ENCODE data around the gene SMAD6.
"Not testable (repeated sequence)": the region's sequence is repeated elsewhere in the genome, so short reads cannot be mapped to it uniquely, and the experiment has no call there.

Gene SMAD6

DNA sequence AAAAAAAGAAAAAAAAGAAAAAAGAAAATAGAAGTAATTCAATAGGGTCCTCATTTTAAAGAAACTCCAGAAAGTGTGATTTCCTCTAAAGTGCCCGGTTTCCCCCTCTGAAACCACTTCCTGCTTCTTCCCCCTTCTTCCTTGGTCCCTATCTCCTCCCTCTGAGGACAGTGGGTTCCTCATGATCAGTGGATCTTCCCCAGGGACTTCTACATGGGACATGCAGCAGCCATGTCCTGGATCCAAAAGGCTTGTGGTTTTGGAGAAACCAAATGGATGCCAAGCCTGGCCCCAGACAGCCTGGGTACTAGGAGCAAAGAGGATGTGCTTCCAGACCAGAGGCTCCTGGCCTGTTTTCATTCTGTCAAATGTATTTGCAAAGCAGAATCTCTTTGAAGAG, 26.6 kb upstream of the SMAD6 start:
- no peak for DNase-seq (ENCODE audit: low read depth in 3 of 3, low spot score in 1 of 3)

DNA sequence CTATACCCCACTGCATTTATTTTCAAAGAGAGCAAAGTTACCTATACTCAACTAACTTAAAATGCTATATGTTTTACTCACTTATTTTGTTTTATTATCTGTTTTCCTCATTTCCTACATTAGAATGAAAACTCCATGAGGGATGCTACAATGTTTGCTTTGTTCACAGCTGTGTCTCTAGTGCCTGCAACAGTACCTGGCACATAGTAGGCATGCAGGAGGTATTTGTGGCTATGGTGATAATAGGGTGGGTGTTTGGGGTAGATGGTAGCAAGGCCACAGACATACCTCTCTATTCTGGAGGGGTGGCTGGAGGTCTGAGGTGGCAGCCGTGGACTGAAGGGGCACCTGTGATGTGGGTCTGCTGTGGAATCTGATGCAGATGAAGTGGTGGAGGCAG, 24.7 kb upstream of the SMAD6 start:
- DNase-seq (ENCODE audit: low read depth in 3 of 3, low spot score in 1 of 3) = no peak

DNA sequence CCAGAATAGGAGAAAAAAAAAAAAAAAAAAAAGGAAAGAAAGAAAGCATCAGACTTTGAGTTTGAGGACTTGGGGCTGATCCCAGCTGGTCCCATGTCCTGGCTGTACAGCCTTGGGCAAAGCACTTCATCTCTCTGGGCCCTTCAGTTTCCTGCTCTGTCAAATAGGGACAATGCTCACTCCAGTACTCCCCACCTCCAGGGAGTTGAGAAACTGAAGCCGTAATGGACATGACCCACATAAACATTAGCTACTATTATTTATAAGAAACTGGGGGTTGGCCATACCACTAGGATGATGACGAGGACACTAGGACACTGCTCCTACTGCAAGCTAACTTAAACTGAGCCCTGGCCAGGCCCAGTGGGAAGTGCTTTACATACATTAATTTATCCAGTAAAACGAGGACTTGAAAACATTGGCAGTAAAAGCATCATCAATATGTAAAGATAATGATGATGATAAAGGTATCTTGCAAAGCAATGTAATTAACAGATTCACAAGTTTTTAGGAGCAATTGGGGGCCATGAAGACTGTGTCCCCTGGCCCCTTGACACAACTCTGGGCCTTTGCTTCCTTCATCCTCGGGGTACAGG, 22.9 kb upstream of the SMAD6 start:
- no peak for DNase-seq (ENCODE audit: low read depth in 3 of 3, low spot score in 1 of 3)

DNA sequence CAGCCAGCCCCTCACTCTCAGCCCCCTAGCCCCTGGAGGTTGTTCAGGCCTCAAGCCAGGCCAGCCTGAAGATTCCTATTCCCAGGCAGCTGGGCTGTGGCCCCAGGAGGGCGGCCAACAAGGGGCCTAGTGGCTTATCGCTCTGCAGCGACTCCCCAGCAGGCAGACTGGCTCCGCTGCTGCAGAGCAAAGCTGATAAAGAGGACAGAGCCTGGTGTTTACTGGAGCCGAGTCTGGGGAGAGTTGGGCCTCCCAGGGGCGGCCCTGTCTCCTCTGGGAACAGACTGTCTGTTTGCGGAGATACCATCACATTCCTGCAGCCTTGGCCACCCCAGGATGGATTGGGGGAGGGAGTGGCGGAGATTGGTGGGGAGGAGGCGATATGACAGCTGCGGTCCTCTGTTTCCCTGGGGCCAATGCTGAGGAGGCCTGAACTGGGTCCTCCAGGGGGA, 22.4 kb upstream of the SMAD6 start:
- no peak for DNase-seq (ENCODE audit: low read depth in 3 of 3, low spot score in 1 of 3)

DNA sequence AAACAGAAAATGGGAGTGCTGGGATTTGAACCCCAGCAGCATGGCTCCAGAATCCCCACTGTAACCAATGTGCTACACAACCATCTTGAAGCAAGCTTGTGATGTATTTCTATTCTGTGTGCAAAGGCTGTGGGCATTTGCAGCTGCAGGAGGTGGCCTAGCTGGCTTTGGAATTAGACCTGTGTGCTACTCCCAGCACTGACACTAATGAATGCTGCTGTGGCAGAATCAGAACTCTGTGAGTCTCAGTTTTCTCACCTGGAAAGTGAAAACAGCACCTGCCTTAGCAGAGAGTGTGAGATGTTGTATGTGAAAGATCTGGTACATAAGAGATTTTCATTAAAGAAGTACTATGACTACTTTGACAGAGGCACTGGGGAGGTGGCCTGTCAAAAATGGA, 21.5 kb upstream of the SMAD6 start:
- no peak for DNase-seq (ENCODE audit: low read depth in 3 of 3, low spot score in 1 of 3)

DNA sequence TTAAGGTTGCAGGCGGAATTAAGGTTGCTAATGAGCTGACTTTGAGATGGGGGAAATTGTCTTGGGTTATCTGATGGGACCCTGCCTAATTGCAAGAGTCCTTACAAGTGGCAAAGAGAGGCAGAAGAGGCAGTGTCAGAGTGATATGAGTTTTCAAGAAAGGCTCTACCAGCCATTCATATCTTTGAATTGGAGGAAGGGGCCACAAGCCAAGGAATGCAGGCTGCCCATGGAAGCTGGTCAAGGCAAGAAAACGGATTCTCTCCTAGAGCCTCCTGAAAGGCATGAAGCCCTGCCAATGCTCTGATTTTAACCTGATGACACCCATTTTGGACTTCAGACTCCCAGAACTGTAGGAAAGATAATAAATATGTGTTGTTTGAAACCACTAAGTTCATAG, 20.6 kb upstream of the SMAD6 start:
- no peak for DNase-seq (ENCODE audit: low read depth in 3 of 3, low spot score in 1 of 3)

DNA sequence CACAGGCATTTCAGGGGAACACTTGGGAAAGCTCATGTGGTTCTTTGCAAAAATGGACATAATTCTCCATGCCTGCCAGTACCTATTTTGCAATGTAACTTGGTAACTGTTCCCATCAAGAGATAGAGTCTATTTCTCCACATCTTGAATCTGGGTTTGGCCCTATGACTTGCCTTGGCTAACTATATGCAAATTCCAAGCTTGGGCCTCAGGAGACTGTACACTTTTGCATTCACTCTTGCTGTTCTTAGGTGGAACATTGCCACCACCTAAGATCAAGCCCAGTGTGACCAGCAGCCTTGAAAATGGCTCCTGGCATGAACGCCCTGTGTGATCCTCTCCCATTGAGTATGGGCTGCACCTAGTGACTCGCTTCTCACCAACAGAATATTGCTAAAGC, 19.8 kb upstream of the SMAD6 start:
- no peak for DNase-seq (ENCODE audit: low read depth in 3 of 3, low spot score in 1 of 3)

DNA sequence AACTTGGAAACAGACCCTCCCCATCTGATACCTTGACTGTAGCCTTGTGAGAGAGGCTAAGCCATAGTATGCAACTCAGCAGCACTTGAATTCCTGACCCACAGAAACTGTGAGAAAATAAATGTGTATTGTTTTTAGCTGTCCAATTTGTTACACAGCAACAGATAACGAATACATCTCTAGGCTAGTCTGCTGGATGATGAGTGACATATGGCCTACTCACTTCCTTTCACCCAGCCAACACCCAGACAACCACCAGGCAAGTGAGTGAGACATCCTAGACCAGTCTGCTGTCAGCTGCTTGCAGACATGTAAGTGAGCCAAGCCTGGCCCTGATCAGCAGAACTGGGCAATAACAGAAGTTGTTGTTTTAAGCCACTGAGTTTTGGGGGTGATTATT, 19.2 kb upstream of the SMAD6 start:
- DNase-seq (ENCODE audit: low read depth in 3 of 3, low spot score in 1 of 3) = no peak

DNA sequence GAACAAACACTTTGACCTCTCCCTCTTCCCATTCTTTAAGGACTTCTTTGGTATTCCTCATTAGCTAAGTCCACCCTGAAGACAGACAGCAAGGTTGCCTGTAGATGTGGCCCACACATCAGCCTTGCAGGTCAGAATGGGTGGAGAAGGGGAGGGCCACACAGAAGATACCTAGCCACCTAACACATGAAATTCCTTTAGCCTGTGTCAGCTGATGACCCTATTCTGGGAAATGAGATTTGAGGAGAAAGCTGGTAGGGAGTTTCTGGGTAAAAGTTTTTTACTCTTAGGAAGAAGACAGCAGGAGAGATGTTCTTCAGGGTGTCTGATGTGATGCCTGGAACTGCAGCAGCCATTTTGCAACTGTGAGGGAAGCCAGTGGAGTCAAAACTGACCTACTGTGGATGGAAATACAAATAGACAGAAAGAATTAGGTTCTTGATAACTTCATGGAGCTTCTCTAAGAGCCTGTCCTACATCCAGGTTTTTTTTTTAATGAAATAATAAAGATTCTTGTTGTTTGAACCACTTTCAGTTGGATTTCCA, 17.8 kb upstream of the SMAD6 start:
- no peak for DNase-seq (ENCODE audit: low read depth in 3 of 3, low spot score in 1 of 3)

DNA sequence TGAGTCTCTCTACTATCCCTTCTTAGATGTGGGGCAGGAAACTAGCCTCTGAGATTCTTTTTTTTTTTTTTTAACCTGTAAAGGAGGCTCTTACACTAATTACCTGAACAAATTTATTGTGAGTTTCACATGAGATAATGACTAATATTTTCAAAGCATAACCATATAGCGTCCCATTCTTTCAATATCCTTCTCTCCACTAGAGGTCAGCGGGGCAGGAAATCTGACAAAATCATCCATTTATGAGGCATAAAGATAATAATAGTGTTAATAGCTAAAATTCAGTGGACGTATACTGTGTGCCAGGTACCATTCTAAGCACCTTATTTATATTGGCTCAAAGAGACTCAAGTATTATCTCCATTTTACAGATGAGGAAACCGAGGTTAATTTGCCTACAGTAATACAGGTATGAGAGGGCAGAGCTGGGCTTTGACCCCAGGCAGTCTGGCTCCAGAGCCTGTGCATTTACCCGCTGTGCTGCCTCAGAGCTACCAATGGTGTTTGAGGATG, 16.3 kb upstream of the SMAD6 start:
- DNase-seq (ENCODE audit: low read depth in 3 of 3, low spot score in 1 of 3) = no peak

DNA sequence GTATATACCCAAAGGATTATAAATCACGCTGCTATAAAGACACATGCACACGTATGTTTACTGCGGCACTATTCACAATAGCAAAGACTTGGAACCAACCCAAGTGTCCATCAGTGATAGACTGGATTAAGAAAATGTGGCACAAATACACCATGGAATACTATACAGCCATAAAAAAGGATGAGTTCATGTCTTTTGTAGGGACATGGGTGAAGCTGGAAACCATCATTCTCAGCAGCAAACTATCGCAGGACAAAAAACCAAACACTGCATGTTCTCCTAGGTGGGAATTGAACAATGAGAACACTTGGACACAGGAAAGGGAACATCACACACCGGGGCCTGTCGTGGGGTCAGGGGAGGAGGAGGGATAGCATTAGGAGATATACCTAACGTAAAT, 11.1 kb upstream of the SMAD6 start:
- DNase-seq (ENCODE audit: low read depth in 3 of 3, low spot score in 1 of 3) = not testable (repeated sequence)

DNA sequence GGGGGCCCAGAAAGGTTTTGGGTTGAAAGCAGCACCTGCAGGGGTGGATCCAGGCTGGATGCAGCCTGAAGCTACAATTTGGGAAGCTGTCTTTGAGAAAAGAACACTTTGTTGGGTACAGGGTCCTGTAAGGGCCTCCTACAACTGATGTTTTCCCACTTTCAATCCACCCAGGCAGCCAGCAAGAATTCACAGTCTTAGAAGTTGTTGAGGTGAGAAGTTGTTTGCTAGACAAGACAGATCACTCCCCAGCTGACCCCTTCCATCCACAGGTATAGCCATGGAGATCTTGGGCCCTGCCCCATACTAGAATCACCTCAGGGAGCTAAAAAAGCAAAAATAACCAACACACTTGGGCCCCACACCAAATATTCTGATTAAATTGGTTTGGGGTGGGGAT, 10.3 kb upstream of the SMAD6 start:
- DNase-seq (ENCODE audit: low read depth in 3 of 3, low spot score in 1 of 3) = no peak

DNA sequence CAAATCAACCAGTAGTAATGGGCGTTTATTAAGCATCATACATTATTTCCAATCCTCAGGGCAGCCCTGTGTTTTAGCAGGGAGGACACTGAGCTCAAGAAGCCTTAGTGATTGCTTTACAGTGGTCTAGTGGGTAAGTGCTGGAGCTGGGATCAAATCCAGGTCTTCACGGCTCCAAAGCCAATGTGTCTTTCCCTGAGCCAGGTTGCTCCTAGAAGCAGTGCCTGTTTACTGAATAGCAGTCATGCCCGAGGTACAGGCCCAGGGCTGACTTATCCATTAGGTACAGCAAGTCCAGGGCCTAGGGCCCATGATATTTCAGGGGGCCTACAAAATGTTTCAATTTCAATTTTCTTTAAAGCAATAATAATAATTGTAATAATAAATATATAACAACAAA, 9.6 kb upstream of the SMAD6 start:
- DNase-seq (ENCODE audit: low read depth in 3 of 3, low spot score in 1 of 3) = no peak

DNA sequence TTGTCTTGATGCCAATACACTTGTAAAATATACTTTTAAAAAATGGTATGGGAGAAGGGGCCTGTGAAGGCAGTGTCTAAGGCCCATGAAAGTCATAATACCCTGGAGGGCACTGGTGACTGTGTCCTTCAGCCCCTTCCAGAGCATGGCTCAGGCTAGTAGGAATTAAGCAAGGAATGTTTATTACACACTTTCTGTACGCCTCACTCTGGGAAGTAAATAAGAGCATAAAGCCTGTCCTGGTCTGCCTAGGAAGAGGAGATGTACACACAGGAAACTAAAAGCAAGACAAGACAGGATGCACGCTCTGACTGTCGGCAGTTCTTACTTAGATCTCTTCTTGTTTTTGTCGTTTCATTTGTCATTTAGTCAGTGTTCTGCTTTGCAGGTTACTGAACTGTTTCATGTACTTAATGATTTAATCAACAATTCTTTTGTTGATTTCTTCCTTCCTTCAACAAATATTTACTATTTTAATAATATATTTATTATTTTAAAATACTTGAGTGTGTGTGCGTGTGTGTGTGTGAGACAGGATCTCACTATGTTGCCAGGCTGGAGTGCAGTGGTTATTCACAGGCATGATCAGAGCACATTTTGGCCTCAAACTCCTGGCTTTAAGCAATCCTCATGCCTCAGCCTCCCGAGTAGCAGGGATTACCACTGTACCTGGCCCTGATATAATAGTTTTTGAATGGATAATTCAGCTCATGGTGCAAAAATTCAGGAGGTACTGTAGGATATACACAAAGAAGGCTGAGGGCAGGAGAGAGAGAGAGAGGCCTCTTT, 9.0 kb upstream of the SMAD6 start:
- DNase-seq (ENCODE audit: low read depth in 3 of 3, low spot score in 1 of 3) = no peak

DNA sequence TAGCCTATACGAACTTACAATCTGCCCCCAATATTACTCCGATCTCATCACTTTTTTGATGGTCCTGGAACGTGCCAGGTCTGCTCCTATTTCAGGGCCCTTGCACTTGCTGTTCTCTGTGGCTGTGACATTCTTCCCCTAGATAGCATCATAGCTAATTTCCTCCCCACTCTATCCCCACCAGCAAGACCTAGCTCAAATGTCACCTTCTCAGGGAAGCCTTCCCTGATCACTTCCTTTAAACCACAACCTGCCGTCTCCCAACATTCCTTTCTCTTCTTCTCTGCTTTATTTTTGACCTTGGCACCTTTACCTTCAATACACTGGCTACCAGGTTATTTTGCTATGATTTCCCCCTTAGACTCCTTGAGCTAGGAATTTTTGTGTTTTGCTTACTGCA, 5.3 kb upstream of the SMAD6 start:
- DNase-seq (ENCODE audit: low read depth in 3 of 3, low spot score in 1 of 3) = no peak

DNA sequence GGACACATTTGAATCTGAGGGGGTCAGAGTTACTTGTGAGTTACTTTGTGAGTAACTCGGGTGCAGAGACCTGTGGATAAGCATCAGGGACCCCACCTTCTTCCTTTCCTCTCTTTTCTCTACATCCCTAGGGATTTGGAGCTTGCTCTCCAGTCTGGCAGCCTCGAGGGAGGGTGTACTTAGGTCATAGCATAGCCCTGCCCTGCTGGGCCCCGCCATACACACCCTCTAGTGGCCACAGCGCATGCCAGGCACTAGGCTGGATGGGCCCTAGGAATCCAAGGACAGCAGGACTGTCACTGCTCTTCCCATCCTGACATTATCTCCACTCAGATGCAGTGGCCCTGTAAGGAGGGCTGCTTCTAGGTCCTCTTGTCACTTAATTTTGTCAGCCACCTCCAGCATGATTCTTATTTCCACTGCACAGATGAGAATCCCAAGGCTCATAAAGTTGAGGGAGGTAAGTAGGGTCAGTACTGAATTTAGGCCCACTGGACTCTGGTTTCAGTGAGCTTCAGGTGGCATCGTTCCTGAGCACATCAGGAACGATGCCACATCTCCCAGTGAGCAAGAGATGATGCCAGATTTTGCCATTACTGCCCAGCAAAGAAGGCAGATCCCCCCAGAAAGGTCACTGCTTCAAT, 3.6 kb upstream of the SMAD6 start:
- no peak for DNase-seq (ENCODE audit: low read depth in 3 of 3, low spot score in 1 of 3)

DNA sequence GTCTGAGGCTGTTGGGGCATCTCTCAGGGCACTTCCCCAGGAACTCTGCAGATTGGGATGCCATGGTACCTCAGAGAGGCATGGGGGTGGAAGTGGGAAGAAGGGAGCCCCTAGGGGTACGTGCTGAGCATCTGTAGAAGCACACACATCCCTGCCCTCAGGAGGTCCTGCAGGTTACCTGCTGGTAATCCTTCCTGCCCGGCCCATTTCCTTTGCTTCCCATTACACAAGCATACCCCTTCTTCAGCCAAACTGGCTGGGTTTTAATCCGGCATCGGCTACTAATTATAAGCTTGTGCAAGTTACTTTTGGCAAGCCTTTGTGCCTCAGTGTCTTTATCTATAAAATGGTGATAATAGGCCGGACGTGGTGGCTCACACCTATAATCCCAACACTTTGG, 3.1 kb upstream of the SMAD6 start:
- no peak for DNase-seq (ENCODE audit: low read depth in 3 of 3, low spot score in 1 of 3)

DNA sequence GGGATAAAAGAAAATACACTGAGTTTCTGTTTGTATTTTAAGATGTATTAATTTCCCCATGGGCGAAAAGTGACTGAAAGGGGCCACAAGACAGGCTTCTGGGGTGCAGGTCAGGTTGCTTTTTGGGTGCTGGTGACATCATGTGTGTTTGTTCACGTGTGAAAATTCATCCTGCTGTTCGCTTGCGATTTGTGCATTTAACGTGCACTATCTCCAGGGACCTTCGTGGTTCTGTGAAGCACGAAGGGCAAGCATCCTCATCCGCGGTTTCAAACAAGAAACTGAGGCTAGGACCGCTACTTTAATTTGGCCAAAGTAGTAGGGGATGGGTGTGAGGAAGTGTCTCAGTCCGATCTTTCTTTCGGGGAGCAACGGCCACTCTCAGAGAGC, 1.6 kb upstream of the SMAD6 start:
- DNase-seq (ENCODE audit: low read depth in 3 of 3, low spot score in 1 of 3) = no peak

DNA sequence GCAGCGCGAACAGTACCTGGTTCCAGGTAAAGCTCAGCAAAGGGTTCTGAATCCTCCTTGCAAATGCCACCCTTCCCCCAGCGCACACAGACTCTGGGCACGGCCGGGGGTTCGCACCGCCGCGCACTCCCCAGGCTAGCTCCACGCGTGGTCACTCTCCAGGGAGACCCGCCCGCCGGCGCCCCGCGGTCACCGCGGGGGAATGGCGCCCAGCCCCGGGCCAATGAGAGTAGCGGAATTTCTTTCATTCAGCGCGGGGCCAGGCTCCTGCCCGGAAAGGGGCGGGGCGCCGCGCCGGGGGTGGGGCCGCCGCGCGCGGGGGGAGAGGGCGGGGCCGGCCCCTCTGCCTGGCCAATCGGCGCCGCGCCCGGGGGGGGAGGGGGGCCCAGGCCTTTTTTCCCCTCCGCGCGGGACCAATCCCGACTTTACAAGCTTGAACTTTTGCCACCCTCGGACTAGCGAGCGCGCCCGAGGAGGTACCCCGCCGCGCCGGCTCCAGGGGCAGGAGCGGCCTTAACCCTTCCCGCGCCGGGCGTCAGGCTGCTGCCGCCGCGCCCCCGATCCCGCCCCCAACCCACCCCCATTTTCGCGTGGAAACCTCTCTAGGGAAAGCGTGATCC, 1.1 kb upstream of the SMAD6 start:
- peak; percentile 42 to 85 (median 66) for DNase-seq (ENCODE audit: low read depth in 3 of 3, low spot score in 1 of 3)

DNA sequence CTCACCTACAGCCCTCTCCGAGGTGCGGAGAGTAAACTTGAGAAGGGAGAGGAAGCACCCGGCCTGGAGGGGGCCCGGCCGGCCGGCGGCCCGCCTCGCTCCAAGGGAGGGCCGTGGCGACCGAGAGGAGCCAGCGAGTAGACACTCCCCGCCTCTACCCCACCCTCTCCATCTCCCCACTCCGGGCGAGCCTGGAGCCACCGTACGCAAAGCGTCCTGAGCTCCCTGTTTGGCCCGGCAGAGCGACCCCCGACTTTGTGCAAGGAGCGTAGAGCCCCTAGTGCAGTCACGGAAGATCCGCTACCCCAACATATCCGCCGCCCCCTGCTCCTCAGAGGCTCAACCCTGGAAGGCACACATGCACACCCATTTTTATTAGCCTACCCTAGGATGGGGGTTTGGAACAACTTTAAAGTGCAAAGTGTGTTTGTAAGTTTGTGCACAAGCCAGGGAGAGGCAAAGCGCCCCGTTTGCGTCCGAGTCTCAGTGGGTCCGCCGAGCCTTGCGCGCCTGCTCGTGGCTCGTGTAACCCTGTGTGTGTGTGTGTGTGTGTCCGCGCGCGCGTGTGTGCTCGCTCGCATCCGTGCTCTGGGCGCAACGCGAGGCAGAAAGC, 508 bp upstream of the SMAD6 start:
- no peak for DNase-seq (ENCODE audit: low read depth in 3 of 3, low spot score in 1 of 3)

Measured in stimulated activated CD4-positive, alpha-beta T cell treated with anti-CD3 and anti-CD28 coated beads, TNF-alpha, amount 100 ng/mL, for 1 hour (primary cell).